CD14-positive monocyte (primary cell): Measurements from ENCODE around the gene SYT7. TPM values are rescaled to one million over a fixed set of nuclear protein-coding genes. Genes with fewer than 3 reads are reported as not detected.

Source experiments
- DNase-seq, 3 donors: peaks; one replicate each; pipeline ENCODE4 v3.0.0-alpha.2; 2011 to 2022
- H2AFZ ChIP-seq: 2 replicates; pipeline ENCODE4 v1.6.0; 2012; ENCODE audit warnings: mild to moderate bottlenecking, low read depth, low read length, inconsistent platforms; ENCODE audit not compliant: insufficient read depth, poor library complexity, severe bottlenecking
- H3K27ac ChIP-seq, 2 donors: 1 replicate in 1 of 2; 2 replicates in 1 of 2; pipeline ENCODE4 v1.5.1; 2012 to 2013; ENCODE audit warnings: low read length in 2 of 2, control low read depth in 1 of 2, inconsistent platforms in 1 of 2, low read depth in 1 of 2, mild to moderate bottlenecking in 1 of 2
- H3K27me3 ChIP-seq, 2 donors: one replicate each; pipeline versions ENCODE4 v1.6.0 to v1.6.1; 2011 to 2013; ENCODE audit warnings: low read length in 2 of 2; ENCODE audit not compliant: control insufficient read depth in 2 of 2, insufficient read depth in 2 of 2
- H3K36me3 ChIP-seq, 2 donors: replicated peaks in 1 of 2; 1 replicate in 1 of 2; 2 replicates in 1 of 2; pipeline versions ENCODE4 v1.5.1 to v1.6.1; 2012 to 2013; ENCODE audit warnings: low read length in 2 of 2, control low read depth in 1 of 2, inconsistent platforms in 1 of 2, mild to moderate bottlenecking in 1 of 2; ENCODE audit not compliant: insufficient read depth in 2 of 2, control insufficient read depth in 1 of 2
- H3K4me1 ChIP-seq, 2 donors: 1 replicate in 1 of 2; 2 replicates in 1 of 2; pipeline versions ENCODE4 v1.5.1 to v1.6.1; 2012 to 2013; ENCODE audit warnings: low read length in 2 of 2, control low read depth in 1 of 2, inconsistent platforms in 1 of 2, mild to moderate bottlenecking in 1 of 2, moderate library complexity in 1 of 2; ENCODE audit not compliant: insufficient read depth in 2 of 2, control insufficient read depth in 1 of 2
- H3K4me2 ChIP-seq: replicated peaks from 2 replicates; pipeline ENCODE3; 2012; ENCODE audit warnings: low read length, moderate library complexity, mild to moderate bottlenecking; ENCODE audit not compliant: poor library complexity, severe bottlenecking; ENCODE audit errors: extremely low read depth
- H3K4me3 ChIP-seq, 3 experiments: fragments of 200-600 bp in 1 of 3; sonication (generic) in 1 of 3; replicated peaks in 1 of 3; 1 replicate in 2 of 3; 2 replicates in 1 of 3; pipeline ENCODE4 v1.5.1; 2011 to 2013; ENCODE audit warnings: low read length in 3 of 3, mild to moderate bottlenecking in 3 of 3, control low read depth in 2 of 3, low read depth in 2 of 3, inconsistent platforms in 1 of 3, moderate library complexity in 1 of 3
- H3K79me2 ChIP-seq: 2 replicates; pipeline ENCODE4 v1.6.0; 2012; ENCODE audit warnings: mild to moderate bottlenecking, control low read depth, inconsistent platforms, low read length, moderate library complexity; ENCODE audit not compliant: insufficient read depth
- H3K9ac ChIP-seq: 2 replicates; pipeline ENCODE4 v1.6.0; 2017; ENCODE audit warnings: low read length, mild to moderate bottlenecking; ENCODE audit not compliant: insufficient read depth, poor library complexity, severe bottlenecking
- H3K9me3 ChIP-seq, 2 donors: replicated peaks in 1 of 2; 1 replicate in 1 of 2; 2 replicates in 1 of 2; pipeline versions ENCODE4 v1.5.1 to v1.6.1; 2012 to 2013; ENCODE audit warnings: low read length in 2 of 2, control low read depth in 1 of 2; ENCODE audit not compliant: control insufficient read depth in 1 of 2, insufficient read depth in 1 of 2
- H4K20me1 ChIP-seq: 2 replicates; pipeline ENCODE4 v1.6.0; 2012; ENCODE audit warnings: mild to moderate bottlenecking, low read length, control low read depth, moderate library complexity; ENCODE audit not compliant: insufficient read depth
- H3K27ac Mint-ChIP-seq, 7 donors: one replicate each; pipeline ENCODE4 v1.8.0; 2020; ENCODE audit warnings: mild to moderate bottlenecking in 7 of 7, mixed read lengths in 7 of 7, moderate library complexity in 6 of 7, inconsistent platforms in 2 of 7
- H3K27me3 Mint-ChIP-seq, 3 donors: one replicate each; pipeline ENCODE4 v1.8.0; 2021 to 2022; ENCODE audit warnings: low read depth in 3 of 3, mild to moderate bottlenecking in 3 of 3, mixed read lengths in 3 of 3, moderate library complexity in 3 of 3, inconsistent platforms in 1 of 3
- H3K36me3 Mint-ChIP-seq, 2 donors: one replicate each; pipeline ENCODE4 v1.8.0; 2020; ENCODE audit warnings: mixed read lengths in 2 of 2, inconsistent platforms in 1 of 2, mild to moderate bottlenecking in 1 of 2
- H3K4me1 Mint-ChIP-seq: one replicate; pipeline ENCODE4 v1.8.0; 2020; ENCODE audit warnings: mild to moderate bottlenecking, mixed read lengths
- H3K4me3 Mint-ChIP-seq, 2 donors: one replicate each; pipeline ENCODE4 v1.8.0; 2020; ENCODE audit warnings: mild to moderate bottlenecking in 2 of 2, mixed read lengths in 2 of 2, moderate library complexity in 1 of 2
- H3K9me3 Mint-ChIP-seq, 7 donors: one replicate each; pipeline ENCODE4 v1.8.0; 2020 to 2022; ENCODE audit warnings: mixed read lengths in 7 of 7, mild to moderate bottlenecking in 6 of 7, moderate library complexity in 6 of 7, inconsistent platforms in 2 of 7
- WGBS: methylation state at CpG from one replicate; pipeline ENCODE4 v1.1.5; 2013; ENCODE audit warnings: missing lambda C conversion rate; ENCODE audit not compliant: insufficient coverage; 5-methylcytosine and 5-hydroxymethylcytosine counted together
- intact Hi-C, 2 donors: fragments of 100-400 bp; cut with micrococcal nuclease; formaldehyde crosslinking; loops; one replicate each; pipeline versions ENCODE4 v1.15.0 to v1.15.1; 2023
- polyA plus RNA-seq, 3 donors: library from polyadenylated mRNA; depleted of rRNA in 1 of 3; unstranded in 2 of 3; stranded (reverse) in 1 of 3; fragments of 300-500 nt in 2 of 3; fragments of >200 nt in 1 of 3; fragmentation: Illumina TruSeq in 2 of 3; gene quantifications; 1 replicate in 2 of 3; 2 replicates in 1 of 3; pipeline ENCODE4 v1.2.3, GENCODE V29; 2012 to 2021
- TF ChIP-seq, protein P1 (sequence below): fragments of 200-600 bp; IDR thresholded peaks from one replicate; pipeline ENCODE4 v1.8.0; 2022; ENCODE audit warnings: antibody characterized with exemption, mild to moderate bottlenecking

The SYT7 gene
- polyA plus RNA-seq, 3 donors: not detected

DNA sequence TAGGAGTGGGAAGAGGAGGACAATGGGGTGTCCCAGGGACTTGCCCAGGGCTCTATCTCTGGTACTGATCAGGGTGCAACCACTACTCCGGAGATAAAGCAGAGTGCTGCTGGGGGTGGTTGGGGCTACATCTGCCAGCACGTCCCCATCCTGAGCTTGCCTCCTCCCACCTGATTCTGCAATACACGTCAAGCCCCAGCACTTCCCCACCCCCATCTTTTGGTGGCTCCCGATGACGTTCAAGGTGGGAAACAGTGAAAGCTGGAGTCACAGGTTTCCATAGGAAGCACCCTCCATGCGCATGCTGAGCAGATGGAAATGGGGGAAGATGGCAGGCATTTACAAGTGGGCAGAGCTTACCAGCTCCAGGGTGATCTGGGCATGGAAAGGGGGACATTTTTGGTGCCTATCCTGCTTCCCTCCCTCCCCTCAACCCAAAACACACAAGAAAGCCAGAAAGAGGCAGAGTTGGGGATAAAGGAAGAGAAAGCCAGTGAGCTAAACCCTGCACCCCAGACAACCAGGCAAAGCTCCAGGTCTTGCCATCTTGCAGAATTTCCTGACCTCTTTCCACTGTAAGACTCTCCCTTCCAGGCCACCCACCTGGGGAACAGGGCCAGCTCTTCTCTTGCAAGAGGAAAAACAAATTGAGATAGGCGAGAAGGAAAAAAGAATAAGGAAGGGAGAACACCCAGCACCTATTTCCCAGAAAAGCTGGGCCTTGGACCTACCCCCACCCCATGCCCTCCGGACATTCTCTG is 15.8 kb downstream of the SYT7 start:
- H3K4me3 Mint-ChIP-seq: no peak overlapping the region

GRCh38 chr11:61560751-61561150 is 20.1 kb downstream of the SYT7 start:
- intact Hi-C loops: no loop called here
- Mint-ChIP-seq H3K36me3 (no peaks in the 10 kb centered on the region), H3K27ac (no peak overlapping the region), H3K4me3 (no peak overlapping the region), H3K4me1 (no peaks in the 10 kb centered on the region), H3K9me3 (peaks cover 0 to 2% (median 0%) of the 10 kb centered on the region in 7 donors), H3K27me3 (peaks cover 24 to 46% (median 26%) of the 10 kb centered on the region in 3 donors)
- Histone ChIP-seq H3K27me3 (peaks cover 10 to 18% of the 10 kb centered on the region in 2 donors), H3K9ac (no peak overlapping the region), H3K4me2 (no peak overlapping the region), H3K27ac (no peak overlapping the region), H3K4me1 (no peaks in the 10 kb centered on the region), H3K79me2 (no peaks in the 10 kb centered on the region), H4K20me1 (no peaks in the 10 kb centered on the region), H3K9me3 (peaks cover 0 to 6% of the 10 kb centered on the region in 2 donors), H2AFZ (no peak overlapping the region), H3K4me3 (no peak overlapping the region), H3K36me3 (no peaks in the 10 kb centered on the region)
- no peak for DNase-seq
- TF ChIP-seq, protein P1, sequence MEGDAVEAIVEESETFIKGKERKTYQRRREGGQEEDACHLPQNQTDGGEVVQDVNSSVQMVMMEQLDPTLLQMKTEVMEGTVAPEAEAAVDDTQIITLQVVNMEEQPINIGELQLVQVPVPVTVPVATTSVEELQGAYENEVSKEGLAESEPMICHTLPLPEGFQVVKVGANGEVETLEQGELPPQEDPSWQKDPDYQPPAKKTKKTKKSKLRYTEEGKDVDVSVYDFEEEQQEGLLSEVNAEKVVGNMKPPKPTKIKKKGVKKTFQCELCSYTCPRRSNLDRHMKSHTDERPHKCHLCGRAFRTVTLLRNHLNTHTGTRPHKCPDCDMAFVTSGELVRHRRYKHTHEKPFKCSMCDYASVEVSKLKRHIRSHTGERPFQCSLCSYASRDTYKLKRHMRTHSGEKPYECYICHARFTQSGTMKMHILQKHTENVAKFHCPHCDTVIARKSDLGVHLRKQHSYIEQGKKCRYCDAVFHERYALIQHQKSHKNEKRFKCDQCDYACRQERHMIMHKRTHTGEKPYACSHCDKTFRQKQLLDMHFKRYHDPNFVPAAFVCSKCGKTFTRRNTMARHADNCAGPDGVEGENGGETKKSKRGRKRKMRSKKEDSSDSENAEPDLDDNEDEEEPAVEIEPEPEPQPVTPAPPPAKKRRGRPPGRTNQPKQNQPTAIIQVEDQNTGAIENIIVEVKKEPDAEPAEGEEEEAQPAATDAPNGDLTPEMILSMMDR: no peak
- WGBS: 34% methylated on average over 6 of the region's 6 CpGs

More for the DNA sequence above, 15.8 kb downstream of the SYT7 start:
- Histone ChIP-seq H3K4me1 (no peaks in the 10 kb centered on the region), H4K20me1 (no peaks in the 10 kb centered on the region), H3K36me3 (no peaks in the 10 kb centered on the region), H3K27ac (no peak overlapping the region), H3K79me2 (no peaks in the 10 kb centered on the region), H3K9ac (no peak overlapping the region), H3K27me3 (peaks cover 0 to 12% of the 10 kb centered on the region in 2 donors), H3K9me3 (no peaks in the 10 kb centered on the region), H2AFZ (no peak overlapping the region), H3K4me2 (no peak overlapping the region), H3K4me3 (no peak overlapping the region)
- intact Hi-C loops: no loop called here
- no peaks in the 10 kb centered on the region for H3K36me3 Mint-ChIP-seq
- H3K9me3 Mint-ChIP-seq: peaks cover 0 to 7% (median 0%) of the 10 kb centered on the region in 7 donors
- H3K4me1 Mint-ChIP-seq: no peaks in the 10 kb centered on the region
- DNase-seq: no peak
- peaks cover 12 to 47% (median 27%) of the 10 kb centered on the region in 3 donors for H3K27me3 Mint-ChIP-seq
- WGBS: 50% methylated on average over 2 of the region's 8 CpGs
- no peak overlapping the region for H3K27ac Mint-ChIP-seq
- TF ChIP-seq, protein P1: no peak
